ENCODE results near the gene RAP1GAP.

RAP1GAP gene

GRCh38 chr1:21700094-21700493 lies 30.9 kb upstream of the RAP1GAP start:
- TF ChIP-seq CTCF (IDR thresholded peaks at IDR 0.05; ENCODE audit: borderline replicate concordance, extremely low read depth, low read length, poor library complexity, severe bottlenecking) (peak; percentile 24), EZH2 (IDR thresholded peaks at IDR 0.05; ENCODE audit: borderline replicate concordance, low read depth, low read length, severe bottlenecking) (no peak)
- DNase-seq = peak; percentile 32

DNA sequence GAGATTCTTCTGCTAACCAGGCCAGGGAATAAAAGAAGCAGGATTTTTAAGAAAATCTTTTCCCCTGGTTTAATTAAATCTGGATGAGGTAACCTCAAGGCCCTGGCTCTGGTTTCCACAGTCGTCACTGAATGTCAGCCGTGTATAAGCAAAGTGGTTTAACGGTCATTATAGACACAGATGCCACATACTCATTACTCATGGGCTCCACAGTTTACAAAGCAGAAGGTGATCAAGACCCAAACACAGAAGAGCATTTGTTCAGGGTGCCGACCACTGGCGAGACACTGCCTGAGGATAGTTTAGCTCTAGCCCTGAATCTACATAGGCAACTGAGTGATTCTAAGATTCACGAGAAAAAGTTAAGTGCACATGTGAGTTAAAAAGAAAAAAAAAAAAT lies 27.8 kb upstream of the RAP1GAP start:
- H3K4me1 ChIP-seq (ENCODE audit: insufficient read depth, low read length) = no peaks in the 10 kb centered on the region
- TF ChIP-seq EZH2 (IDR thresholded peaks at IDR 0.05; ENCODE audit: borderline replicate concordance, low read depth, low read length, severe bottlenecking) = no peak
- TF ChIP-seq CTCF (IDR thresholded peaks at IDR 0.05; ENCODE audit: borderline replicate concordance, extremely low read depth, low read length, poor library complexity, severe bottlenecking) = no peak
- H3K27ac ChIP-seq (ENCODE audit: low read length) = no peak overlapping the region
- H3K9me3 ChIP-seq (ENCODE audit: insufficient read depth, low read length, severe bottlenecking) = no peaks in the 10 kb centered on the region
- no peak overlapping the region for H2AFZ ChIP-seq (ENCODE audit: low read depth, low read length)
- DNase-seq (no peak), ATAC-seq (ENCODE audit: insufficient read depth, low read depth) (no peak)
- no peak overlapping the region for H3K4me2 ChIP-seq (ENCODE audit: insufficient read depth, low read length)
- no peaks in the 10 kb centered on the region for H3K27me3 ChIP-seq (ENCODE audit: insufficient read depth, low read length, poor library complexity)
- H3K79me2 ChIP-seq (ENCODE audit: insufficient read depth, low read length) = no peaks in the 10 kb centered on the region
- H3K9ac ChIP-seq (ENCODE audit: low read depth, low read length) = no peak overlapping the region
- peaks cover 2% of the 10 kb centered on the region; the same call in 1 of the 2 replicates for H4K20me1 ChIP-seq (ENCODE audit: insufficient read depth, low read length)
- peaks cover 70% of the 10 kb centered on the region for H3K36me3 ChIP-seq (ENCODE audit: insufficient read depth, low read length)
- no peak overlapping the region for H3K4me3 ChIP-seq (ENCODE audit: low read depth in 1 of 2, low read length in 2 of 2)

More at GRCh38 chr1:21700094-21700493, 30.9 kb upstream of the RAP1GAP start:
- H3K4me3 ChIP-seq (ENCODE audit: low read depth in 1 of 2, low read length in 2 of 2) = no peak overlapping the region
- H3K9me3 ChIP-seq (ENCODE audit: insufficient read depth, low read length, severe bottlenecking) = no peaks in the 10 kb centered on the region
- H3K4me2 ChIP-seq (ENCODE audit: insufficient read depth, low read length) = no peak overlapping the region
- H3K9ac ChIP-seq (ENCODE audit: low read depth, low read length) = no peak overlapping the region
- H3K27me3 ChIP-seq (ENCODE audit: insufficient read depth, low read length, poor library complexity) = no peaks in the 10 kb centered on the region
- no peaks in the 10 kb centered on the region for H3K4me1 ChIP-seq (ENCODE audit: insufficient read depth, low read length)
- H3K27ac ChIP-seq (ENCODE audit: low read length) = no peak overlapping the region
- no peaks in the 10 kb centered on the region for H3K79me2 ChIP-seq (ENCODE audit: insufficient read depth, low read length)
- ATAC-seq (ENCODE audit: insufficient read depth, low read depth) = peak; percentile 74
- peaks cover 73% of the 10 kb centered on the region for H3K36me3 ChIP-seq (ENCODE audit: insufficient read depth, low read length)
- peaks cover 2% of the 10 kb centered on the region; the same call in 1 of the 2 replicates for H4K20me1 ChIP-seq (ENCODE audit: insufficient read depth, low read length)
- H2AFZ ChIP-seq (ENCODE audit: low read depth, low read length) = no peak overlapping the region

GRCh38 chr1:21693732-21694131 lies 24.6 kb upstream of the RAP1GAP start:
- H3K9ac ChIP-seq (ENCODE audit: low read depth, low read length) = no peak overlapping the region
- H3K9me3 ChIP-seq (ENCODE audit: insufficient read depth, low read length, severe bottlenecking) = no peaks in the 10 kb centered on the region
- no peak overlapping the region for H3K27ac ChIP-seq (ENCODE audit: low read length)
- H3K36me3 ChIP-seq (ENCODE audit: insufficient read depth, low read length) = peaks cover 74% of the 10 kb centered on the region
- no peaks in the 10 kb centered on the region for H3K4me1 ChIP-seq (ENCODE audit: insufficient read depth, low read length)
- no peaks in the 10 kb centered on the region for H3K27me3 ChIP-seq (ENCODE audit: insufficient read depth, low read length, poor library complexity)
- H3K79me2 ChIP-seq (ENCODE audit: insufficient read depth, low read length) = no peaks in the 10 kb centered on the region
- TF ChIP-seq CTCF (IDR thresholded peaks at IDR 0.05; ENCODE audit: borderline replicate concordance, extremely low read depth, low read length, poor library complexity, severe bottlenecking) = no peak
- TF ChIP-seq EZH2 (IDR thresholded peaks at IDR 0.05; ENCODE audit: borderline replicate concordance, low read depth, low read length, severe bottlenecking) = no peak
- no peak overlapping the region for H3K4me3 ChIP-seq (ENCODE audit: low read depth in 1 of 2, low read length in 2 of 2)
- DNase-seq (no peak), ATAC-seq (ENCODE audit: insufficient read depth, low read depth) (no peak)
- H2AFZ ChIP-seq (ENCODE audit: low read depth, low read length) = no peak overlapping the region
- H3K4me2 ChIP-seq (ENCODE audit: insufficient read depth, low read length) = no peak overlapping the region
- peaks cover 5% of the 10 kb centered on the region for H4K20me1 ChIP-seq (ENCODE audit: insufficient read depth, low read length)

GRCh38 chr1:21691739-21692138 lies 22.6 kb upstream of the RAP1GAP start:
- no peak overlapping the region for H3K27ac ChIP-seq (ENCODE audit: low read length)
- H3K4me2 ChIP-seq (ENCODE audit: insufficient read depth, low read length) = no peak overlapping the region
- H3K27me3 ChIP-seq (ENCODE audit: insufficient read depth, low read length, poor library complexity) = no peaks in the 10 kb centered on the region
- no peak overlapping the region for H2AFZ ChIP-seq (ENCODE audit: low read depth, low read length)
- peaks cover 82% of the 10 kb centered on the region for H3K36me3 ChIP-seq (ENCODE audit: insufficient read depth, low read length)
- H3K9ac ChIP-seq (ENCODE audit: low read depth, low read length) = no peak overlapping the region
- H3K4me3 ChIP-seq (ENCODE audit: low read depth in 1 of 2, low read length in 2 of 2) = no peak overlapping the region
- no peaks in the 10 kb centered on the region for H3K9me3 ChIP-seq (ENCODE audit: insufficient read depth, low read length, severe bottlenecking)
- ATAC-seq (ENCODE audit: insufficient read depth, low read depth) (no peak), DNase-seq (no peak)
- no peaks in the 10 kb centered on the region for H3K4me1 ChIP-seq (ENCODE audit: insufficient read depth, low read length)
- no peak for TF ChIP-seq EZH2 (IDR thresholded peaks at IDR 0.05; ENCODE audit: borderline replicate concordance, low read depth, low read length, severe bottlenecking)
- no peak for TF ChIP-seq CTCF (IDR thresholded peaks at IDR 0.05; ENCODE audit: borderline replicate concordance, extremely low read depth, low read length, poor library complexity, severe bottlenecking)
- no peaks in the 10 kb centered on the region for H3K79me2 ChIP-seq (ENCODE audit: insufficient read depth, low read length)
- peaks cover 3% of the 10 kb centered on the region for H4K20me1 ChIP-seq (ENCODE audit: insufficient read depth, low read length)
